ENCODE results near the gene TOMT. TPM values are rescaled to one million over a fixed set of nuclear protein-coding genes. Genes with fewer than 3 reads are reported as not detected.
"Not testable (repeated sequence)": the region's sequence is repeated elsewhere in the genome, so short reads cannot be mapped to it uniquely, and the experiment has no call there.

The TOMT gene
- total RNA-seq, 1 donor from 2014 or later = not detected

DNA sequence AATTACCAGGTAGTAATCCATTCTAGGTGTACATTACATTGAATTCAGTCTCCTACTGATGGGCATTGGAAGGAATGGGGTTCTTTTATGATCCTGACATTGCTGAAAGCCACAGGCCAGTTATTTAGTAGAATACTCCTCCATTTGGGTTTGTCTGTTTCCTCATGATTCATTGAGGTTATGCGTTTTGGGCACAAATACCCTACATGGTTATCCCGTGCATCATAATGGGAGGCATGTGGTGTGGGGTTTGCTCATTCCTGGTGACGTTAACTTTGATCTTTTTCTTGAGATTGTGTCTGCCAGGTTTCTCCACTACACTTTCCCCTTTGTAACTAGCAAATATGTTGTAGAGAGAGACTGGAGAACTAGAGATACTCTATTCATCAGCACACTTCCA is 35.3 kb downstream of the TOMT start:
- H3K4me3 ChIP-seq (ENCODE audit: insufficient read depth, low read depth, low read length) = no peak overlapping the region
- no peaks in the 10 kb centered on the region for H3K27me3 Mint-ChIP-seq (ENCODE audit: low read depth, unreplicated experiment)
- no peaks in the 10 kb centered on the region for H3K79me2 ChIP-seq (ENCODE audit: insufficient read depth, low read length)
- peak; percentile 96 for DNase-seq (ENCODE audit: low read depth)
- H3K9me3 Mint-ChIP-seq (ENCODE audit: unreplicated experiment) = no peaks in the 10 kb centered on the region
- H3K36me3 Mint-ChIP-seq (ENCODE audit: low read depth, unreplicated experiment) = no peaks in the 10 kb centered on the region
- no peaks in the 10 kb centered on the region for H4K20me1 ChIP-seq (ENCODE audit: insufficient read depth, low read length)
- peak overlapping the region; percentile 52 for H3K9ac ChIP-seq (ENCODE audit: low read length)
- no peaks in the 10 kb centered on the region for H3K9me3 ChIP-seq (ENCODE audit: insufficient read depth, low read depth, low read length)
- peaks cover 18% of the 10 kb centered on the region for H3K4me1 Mint-ChIP-seq (ENCODE audit: low read depth, unreplicated experiment)
- no peak for TF ChIP-seq EZH2 (IDR thresholded peaks at IDR 0.05; ENCODE audit: insufficient read depth, low read length)
- peak overlapping the region; percentile 56 for H3K27ac Mint-ChIP-seq (ENCODE audit: unreplicated experiment)
- H3K4me2 ChIP-seq (ENCODE audit: low read length) = peak overlapping the region; percentile 61
- H3K4me3 Mint-ChIP-seq (ENCODE audit: unreplicated experiment) = no peak overlapping the region
- H3K36me3 ChIP-seq (ENCODE audit: insufficient read depth, low read length) = no peaks in the 10 kb centered on the region
- H3K27ac ChIP-seq (ENCODE audit: low read depth, low read length) = peak overlapping the region; percentile 74
- no peaks in the 10 kb centered on the region for H3K27me3 ChIP-seq (ENCODE audit: insufficient read depth, low read length)
- peak; percentile 93 for FAIRE-seq
- no peak overlapping the region for H2AFZ ChIP-seq (ENCODE audit: low read depth, low read length)
- peaks cover 20% of the 10 kb centered on the region for H3K4me1 ChIP-seq (ENCODE audit: insufficient read depth, low read length)

DNA sequence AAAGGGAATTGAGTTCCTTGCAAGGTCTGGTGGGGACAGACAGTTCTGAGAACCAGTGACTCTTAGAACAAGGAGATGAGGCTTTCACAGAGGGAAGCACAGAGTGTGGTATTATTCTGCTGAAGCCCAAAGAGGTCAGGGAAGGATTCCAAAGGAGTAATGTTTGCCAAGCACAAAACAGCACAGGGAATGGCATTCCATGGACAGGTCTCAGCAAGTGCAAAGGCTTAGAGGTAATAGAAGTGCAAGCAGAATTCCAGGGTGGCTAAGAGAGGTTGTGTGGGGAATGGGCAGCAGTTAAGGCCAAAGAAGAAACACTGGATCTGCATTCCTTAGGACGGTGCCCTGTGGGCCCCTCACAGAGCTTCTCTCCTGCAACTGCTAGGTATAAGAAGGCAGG is 36.4 kb downstream of the TOMT start:
- not testable (repeated sequence) for H2AFZ ChIP-seq (ENCODE audit: low read depth, low read length); H3K36me3 Mint-ChIP-seq (ENCODE audit: low read depth, unreplicated experiment); H3K27me3 Mint-ChIP-seq (ENCODE audit: low read depth, unreplicated experiment); H3K4me2 ChIP-seq (ENCODE audit: low read length); H3K36me3 ChIP-seq (ENCODE audit: insufficient read depth, low read length); H3K27me3 ChIP-seq (ENCODE audit: insufficient read depth, low read length); H3K4me3 Mint-ChIP-seq (ENCODE audit: unreplicated experiment); H3K9me3 ChIP-seq (ENCODE audit: insufficient read depth, low read depth, low read length); H3K79me2 ChIP-seq (ENCODE audit: insufficient read depth, low read length); H3K4me3 ChIP-seq (ENCODE audit: insufficient read depth, low read depth, low read length); H3K9me3 Mint-ChIP-seq (ENCODE audit: unreplicated experiment); H4K20me1 ChIP-seq (ENCODE audit: insufficient read depth, low read length)
- peak overlapping the region; percentile 72 for H3K27ac Mint-ChIP-seq (ENCODE audit: unreplicated experiment)
- Histone ChIP-seq H3K27ac (ENCODE audit: low read depth, low read length) (peak overlapping the region; percentile 73), H3K9ac (ENCODE audit: low read length) (peak overlapping the region; percentile 52), H3K4me1 (ENCODE audit: insufficient read depth, low read length) (peaks cover 20% of the 10 kb centered on the region)
- peak; percentile 26 for FAIRE-seq
- H3K4me1 Mint-ChIP-seq (ENCODE audit: low read depth, unreplicated experiment) = peaks cover 18% of the 10 kb centered on the region
- peak; percentile 52 for DNase-seq (ENCODE audit: low read depth)

DNA sequence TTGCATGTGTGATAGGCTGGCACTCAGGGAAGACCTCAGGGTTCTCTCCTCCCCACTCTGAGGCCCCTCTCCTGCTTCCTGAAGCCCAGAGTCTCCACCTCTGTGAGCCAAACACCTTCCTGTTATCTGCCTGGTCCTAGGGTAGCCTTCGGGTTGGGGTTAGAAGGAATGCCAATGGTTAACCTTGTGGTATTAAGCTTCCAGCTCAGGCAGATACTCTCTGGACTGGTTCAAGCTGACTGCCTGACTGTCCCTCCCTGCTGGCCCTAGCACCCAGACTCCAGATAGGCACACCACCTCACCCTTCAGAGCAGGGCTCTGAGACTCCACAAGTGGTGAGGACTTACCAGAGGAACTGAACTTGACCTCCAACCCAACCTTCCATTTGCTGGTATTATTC is 36.8 kb downstream of the TOMT start:
- H3K27me3 ChIP-seq (ENCODE audit: insufficient read depth, low read length); H3K4me3 Mint-ChIP-seq (ENCODE audit: unreplicated experiment); H4K20me1 ChIP-seq (ENCODE audit: insufficient read depth, low read length); H3K9ac ChIP-seq (ENCODE audit: low read length); H3K36me3 ChIP-seq (ENCODE audit: insufficient read depth, low read length); FAIRE-seq; H3K79me2 ChIP-seq (ENCODE audit: insufficient read depth, low read length); H2AFZ ChIP-seq (ENCODE audit: low read depth, low read length); H3K36me3 Mint-ChIP-seq (ENCODE audit: low read depth, unreplicated experiment); H3K27me3 Mint-ChIP-seq (ENCODE audit: low read depth, unreplicated experiment); H3K9me3 Mint-ChIP-seq (ENCODE audit: unreplicated experiment); DNase-seq (ENCODE audit: low read depth); H3K27ac ChIP-seq (ENCODE audit: low read depth, low read length); H3K4me2 ChIP-seq (ENCODE audit: low read length); H3K4me3 ChIP-seq (ENCODE audit: insufficient read depth, low read depth, low read length); H3K9me3 ChIP-seq (ENCODE audit: insufficient read depth, low read depth, low read length): not testable (repeated sequence)
- Mint-ChIP-seq H3K4me1 (ENCODE audit: low read depth, unreplicated experiment) (peaks cover 18% of the 10 kb centered on the region), H3K27ac (ENCODE audit: unreplicated experiment) (peak overlapping the region; percentile 72)
- H3K4me1 ChIP-seq (ENCODE audit: insufficient read depth, low read length) = peaks cover 20% of the 10 kb centered on the region

DNA sequence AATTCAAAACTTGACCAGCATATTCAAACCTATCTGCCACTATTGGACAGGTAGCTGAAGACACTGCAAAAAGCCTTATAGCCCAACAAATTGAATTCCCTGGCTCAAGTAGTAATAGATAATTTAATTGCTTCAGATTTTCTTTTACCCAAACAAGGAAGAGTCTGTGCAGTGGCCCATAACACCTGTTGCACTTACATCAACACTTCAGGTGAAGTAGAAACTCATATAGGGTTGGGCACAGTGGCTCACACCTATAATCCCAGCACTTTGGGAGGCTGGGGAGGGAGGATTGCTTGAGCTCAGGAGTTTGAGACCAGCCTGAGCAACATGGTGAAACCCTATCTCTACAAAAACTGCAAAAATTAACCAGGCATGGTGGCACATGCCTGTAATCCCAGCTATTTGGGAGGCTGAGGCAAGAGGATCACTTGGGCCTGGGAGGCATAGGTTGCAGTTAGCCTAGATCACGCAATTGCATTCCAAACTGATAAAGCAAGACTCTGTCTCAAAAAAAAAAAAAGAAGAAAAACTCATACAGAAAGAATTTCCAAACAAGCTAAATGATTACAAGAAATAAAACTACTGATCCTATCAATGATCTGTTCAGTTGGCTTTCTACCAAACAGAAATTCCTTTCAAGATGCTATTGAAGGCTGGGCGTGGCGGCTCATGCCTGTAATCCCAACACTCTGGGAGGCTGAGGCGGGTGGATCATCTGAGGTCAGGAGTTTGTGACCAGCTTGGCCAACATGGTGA is 39.3 kb downstream of the TOMT start:
- no peaks in the 10 kb centered on the region for H3K36me3 ChIP-seq (ENCODE audit: insufficient read depth, low read length)
- H3K27me3 ChIP-seq (ENCODE audit: insufficient read depth, low read length) = no peaks in the 10 kb centered on the region
- no peaks in the 10 kb centered on the region for H3K9me3 ChIP-seq (ENCODE audit: insufficient read depth, low read depth, low read length)
- no peak overlapping the region for H2AFZ ChIP-seq (ENCODE audit: low read depth, low read length)
- peak overlapping the region; percentile 70 for H3K27ac ChIP-seq (ENCODE audit: low read depth, low read length)
- FAIRE-seq = no peak
- Mint-ChIP-seq H3K27ac (ENCODE audit: unreplicated experiment) (no peak overlapping the region), H3K4me1 (ENCODE audit: low read depth, unreplicated experiment) (peaks cover 15% of the 10 kb centered on the region), H3K36me3 (ENCODE audit: low read depth, unreplicated experiment) (no peaks in the 10 kb centered on the region), H3K4me3 (ENCODE audit: unreplicated experiment) (no peak overlapping the region), H3K9me3 (ENCODE audit: unreplicated experiment) (no peaks in the 10 kb centered on the region), H3K27me3 (ENCODE audit: low read depth, unreplicated experiment) (no peaks in the 10 kb centered on the region)
- no peak for TF ChIP-seq EZH2 (IDR thresholded peaks at IDR 0.05; ENCODE audit: insufficient read depth, low read length)
- TF ChIP-seq, protein P1, sequence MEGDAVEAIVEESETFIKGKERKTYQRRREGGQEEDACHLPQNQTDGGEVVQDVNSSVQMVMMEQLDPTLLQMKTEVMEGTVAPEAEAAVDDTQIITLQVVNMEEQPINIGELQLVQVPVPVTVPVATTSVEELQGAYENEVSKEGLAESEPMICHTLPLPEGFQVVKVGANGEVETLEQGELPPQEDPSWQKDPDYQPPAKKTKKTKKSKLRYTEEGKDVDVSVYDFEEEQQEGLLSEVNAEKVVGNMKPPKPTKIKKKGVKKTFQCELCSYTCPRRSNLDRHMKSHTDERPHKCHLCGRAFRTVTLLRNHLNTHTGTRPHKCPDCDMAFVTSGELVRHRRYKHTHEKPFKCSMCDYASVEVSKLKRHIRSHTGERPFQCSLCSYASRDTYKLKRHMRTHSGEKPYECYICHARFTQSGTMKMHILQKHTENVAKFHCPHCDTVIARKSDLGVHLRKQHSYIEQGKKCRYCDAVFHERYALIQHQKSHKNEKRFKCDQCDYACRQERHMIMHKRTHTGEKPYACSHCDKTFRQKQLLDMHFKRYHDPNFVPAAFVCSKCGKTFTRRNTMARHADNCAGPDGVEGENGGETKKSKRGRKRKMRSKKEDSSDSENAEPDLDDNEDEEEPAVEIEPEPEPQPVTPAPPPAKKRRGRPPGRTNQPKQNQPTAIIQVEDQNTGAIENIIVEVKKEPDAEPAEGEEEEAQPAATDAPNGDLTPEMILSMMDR (IDR thresholded peaks at IDR 0.05; ENCODE audit: insufficient read depth, low read depth, low read length) = no peak
- no peaks in the 10 kb centered on the region for H3K79me2 ChIP-seq (ENCODE audit: insufficient read depth, low read length)
- H3K4me3 ChIP-seq (ENCODE audit: insufficient read depth, low read depth, low read length) = no peak overlapping the region
- H3K9ac ChIP-seq (ENCODE audit: low read length) = peak overlapping the region; percentile 28
- H3K4me1 ChIP-seq (ENCODE audit: insufficient read depth, low read length) = peaks cover 20% of the 10 kb centered on the region
- H3K4me2 ChIP-seq (ENCODE audit: low read length) = no peak overlapping the region
- H4K20me1 ChIP-seq (ENCODE audit: insufficient read depth, low read length) = no peaks in the 10 kb centered on the region
- peak; percentile 84 for DNase-seq (ENCODE audit: low read depth)

All from astrocyte (in vitro differentiated cells and primary cell).